DLD1 (cell line): Measurements from ENCODE around the gene TCEAL9.
"Not testable (repeated sequence)": the region's sequence is repeated elsewhere in the genome, so short reads cannot be mapped to it uniquely, and the experiment has no call there.

Experiments
- in situ Hi-C: cut with HindIII; loops from 2 replicates; pipeline ENCODE4 v1.10.0; 2017; ENCODE audit warnings: low sequenced_read_pairs

Gene TCEAL9

DNA sequence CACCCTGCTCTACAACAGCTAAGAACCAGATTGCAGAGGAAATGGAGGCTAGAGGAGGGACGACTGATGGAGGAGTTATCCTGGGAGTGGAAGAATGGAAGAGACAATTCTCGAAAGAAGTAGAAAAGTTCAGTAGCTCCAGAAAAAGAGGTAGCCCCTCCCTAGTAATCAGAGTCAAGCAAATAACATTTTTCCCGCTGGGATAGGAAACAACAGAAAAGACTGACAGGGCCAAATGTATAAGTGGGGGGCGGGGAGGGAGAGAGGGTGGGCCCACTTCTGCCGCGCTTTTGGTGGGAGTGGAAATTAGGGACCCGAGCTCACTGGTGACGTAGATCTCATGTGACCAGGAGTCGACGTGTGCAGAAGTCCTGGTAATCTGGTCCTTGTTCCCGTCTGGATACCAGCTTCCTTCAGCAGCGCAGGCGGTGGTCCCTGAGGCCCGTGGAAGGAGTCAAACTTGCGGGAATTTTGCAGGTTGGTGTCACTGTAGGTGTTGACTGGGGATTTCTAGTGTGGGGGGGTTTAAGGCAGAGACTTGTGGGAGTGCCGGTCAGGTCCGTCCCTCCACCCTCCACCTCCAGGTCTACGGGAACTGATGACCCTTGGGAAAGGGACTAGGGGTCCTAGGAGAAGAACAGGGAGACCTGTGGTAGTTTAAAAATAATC, at the start of gene TCEAL9:
TSS of gene TCEAL9 (plus strand) at position 377 of the 669 bp plus-strand sequence. CDS start 1,179 bp downstream, outside the sequence.
- in situ Hi-C loops = no loop called here

GRCh38 chrX:103309860-103310554, 46.3 kb upstream of the TCEAL9 start:
- in situ Hi-C loops = no loop called here

GRCh38 chrX:103310555-103311398, 45.5 kb upstream of the TCEAL9 start, which contains the start of gene BEX2:
BEX2 (minus strand) TSS chrX:103310990; CDS start chrX:103309976, 1,014 bp downstream.
- in situ Hi-C loops = no loop called here

GRCh38 chrX:103311399-103311780, 44.9 kb upstream of the TCEAL9 start:
- in situ Hi-C loops = no loop called here

DNA sequence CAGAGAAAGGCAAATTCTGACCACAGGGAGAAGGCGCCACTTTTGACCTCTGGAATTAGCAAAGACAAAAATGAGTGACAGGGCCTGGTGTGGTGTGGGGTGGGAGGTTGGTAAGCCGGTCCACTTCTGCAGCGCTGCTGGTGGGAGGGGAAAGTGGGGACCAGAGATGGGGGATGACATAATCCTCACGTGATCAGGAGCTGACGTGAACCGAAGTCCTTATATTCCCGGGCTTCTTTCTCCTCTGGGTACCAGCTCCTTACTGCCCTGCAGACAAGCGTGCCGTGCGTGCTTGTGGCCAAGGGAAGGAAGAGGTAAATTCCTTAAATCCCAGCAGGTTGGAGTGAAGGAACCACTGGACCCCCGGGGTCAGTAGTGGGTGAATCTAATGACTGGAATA, 26.3 kb upstream of the TCEAL9 start, which contains the start of gene TCEAL7:
TSS of gene TCEAL7 (plus strand) at position 249 of the 400 bp plus-strand sequence. CDS start 1,165 bp downstream, outside the sequence.
- in situ Hi-C loops = no loop called here

- in situ Hi-C loops = no loop called here
Measured at GRCh38 chrX:103330681-103331288, 25.5 kb upstream of the TCEAL9 start.

DNA sequence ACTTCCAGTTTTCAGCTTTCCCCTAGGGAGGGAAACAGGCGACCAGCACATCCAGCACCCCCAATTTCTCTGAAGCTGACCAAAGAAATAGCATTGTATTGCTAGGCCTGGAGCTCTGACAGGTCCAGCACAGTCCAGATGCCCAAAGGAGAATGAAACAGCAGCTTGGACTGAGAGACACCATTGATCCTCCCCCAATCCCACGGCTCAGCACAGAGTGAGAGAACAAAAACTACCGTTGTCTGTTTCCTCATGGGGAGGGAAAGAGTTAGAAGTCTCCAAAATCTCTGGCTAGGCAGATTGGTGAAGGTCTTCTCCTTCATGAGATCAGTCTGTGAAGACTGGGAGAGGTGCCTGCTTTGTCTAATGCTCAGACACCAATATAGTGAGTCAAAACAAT, 17.6 kb upstream of the TCEAL9 start:
- in situ Hi-C loops = no loop called here

GRCh38 chrX:103343105-103343504, 13.2 kb upstream of the TCEAL9 start:
- in situ Hi-C loops = no loop called here

DNA sequence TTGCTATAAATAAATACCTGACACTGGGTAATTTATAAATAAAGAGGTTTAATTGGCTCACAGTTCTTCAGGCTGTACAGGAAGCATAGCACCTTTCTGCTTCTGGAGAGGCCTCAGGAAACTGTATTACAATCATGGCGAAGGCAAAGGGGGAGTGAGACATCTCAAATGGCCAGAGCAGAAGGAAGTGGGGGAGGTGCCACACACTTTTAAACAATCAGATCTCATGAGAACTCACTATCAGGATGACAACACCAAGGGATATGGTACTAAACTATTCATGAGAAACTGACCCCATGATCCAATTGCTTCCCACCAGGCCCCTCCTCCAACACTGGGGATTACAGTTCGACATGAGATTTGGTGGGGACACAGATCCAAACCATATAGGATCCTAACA, 11.7 kb upstream of the TCEAL9 start:
- in situ Hi-C loops = no loop called here

GRCh38 chrX:103347682-103348397, 8.5 kb upstream of the TCEAL9 start:
- in situ Hi-C loops = no loop called here

- in situ Hi-C loops = no loop called here
Measured at GRCh38 chrX:103356858-103357257, 552 bp downstream of the TCEAL9 start.

DNA sequence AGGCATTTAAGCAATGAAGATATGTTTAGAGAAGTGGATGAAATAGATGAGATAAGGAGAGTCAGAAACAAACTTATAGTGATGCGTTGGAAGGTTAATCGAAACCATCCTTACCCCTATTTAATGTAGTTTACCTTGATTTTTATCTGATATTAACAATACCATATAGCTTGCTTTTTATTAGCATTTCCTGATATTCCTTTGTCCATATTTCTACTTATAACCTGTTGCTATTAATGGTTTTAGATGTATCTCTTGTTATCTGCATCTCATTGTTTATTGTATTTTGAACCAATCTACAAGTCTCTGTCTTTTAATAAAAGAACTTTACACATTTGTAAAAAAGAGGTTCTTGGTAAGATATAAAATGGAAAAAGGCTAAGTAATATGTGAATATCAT, 1.6 kb downstream of the TCEAL9 start:
- in situ Hi-C loops = no loop called here

GRCh38 chrX:103359605-103360004, 3.3 kb downstream of the TCEAL9 start:
- in situ Hi-C loops = not testable (repeated sequence)

- in situ Hi-C loops = no loop called here
Measured at GRCh38 chrX:103360092-103360491, 3.8 kb downstream of the TCEAL9 start.

DNA sequence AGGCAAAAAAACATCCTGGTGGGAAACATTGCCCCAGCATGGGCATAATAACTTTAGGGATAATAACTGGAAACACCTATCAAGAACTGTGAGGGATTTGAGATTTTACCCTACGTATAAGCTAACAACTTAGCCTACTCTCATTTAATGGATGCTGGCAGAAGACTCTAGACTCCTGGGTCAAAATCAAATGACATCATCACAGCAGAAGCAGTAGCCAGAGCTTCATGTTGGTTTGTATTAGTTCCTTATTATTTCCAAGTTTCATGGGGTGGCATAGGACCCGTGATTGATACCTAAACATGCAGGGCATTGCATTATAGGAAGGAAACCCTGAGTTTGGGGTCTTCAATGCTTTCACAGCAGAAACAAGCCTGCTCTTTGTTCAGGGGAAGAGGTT, 4.6 kb downstream of the TCEAL9 start:
- in situ Hi-C loops = no loop called here

DNA sequence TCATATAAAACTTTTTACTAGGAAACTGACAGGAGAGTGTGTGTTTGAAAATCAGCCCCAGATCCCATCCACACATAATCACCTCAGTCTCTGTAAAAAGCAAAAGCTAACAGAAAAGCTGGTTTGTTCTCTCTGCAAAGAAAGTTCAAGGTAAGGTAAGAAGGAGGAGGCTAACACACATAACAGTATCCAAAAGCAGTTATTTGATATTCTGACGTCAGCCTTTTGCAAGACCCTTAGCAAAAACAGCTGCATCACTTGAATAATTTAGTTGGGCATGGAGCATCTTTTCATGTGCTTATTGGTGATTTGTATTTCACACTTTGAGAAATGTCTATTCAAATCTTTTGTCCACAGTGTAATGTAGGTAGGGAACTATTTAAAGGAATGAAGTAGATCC, 5.5 kb downstream of the TCEAL9 start:
- in situ Hi-C loops = no loop called here

DNA sequence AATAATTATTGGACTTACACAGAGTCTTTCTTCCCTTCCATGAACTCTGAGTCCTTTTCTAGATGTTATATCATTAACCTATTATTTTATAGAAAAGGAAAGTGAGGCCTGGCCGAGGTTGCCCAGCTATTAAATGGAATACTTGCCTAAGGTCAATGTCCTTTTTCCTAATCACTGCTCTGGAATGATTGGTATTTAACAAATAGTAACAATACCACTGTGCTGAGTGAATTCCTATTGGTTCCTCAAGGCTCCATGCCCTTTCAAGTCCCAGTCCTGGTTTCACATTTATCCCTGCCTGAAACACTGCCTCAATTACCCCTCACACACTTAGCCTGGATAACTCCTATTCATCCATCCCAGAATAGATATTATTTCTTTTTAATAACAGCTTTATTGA, 6.2 kb downstream of the TCEAL9 start:
- in situ Hi-C loops = no loop called here

DNA sequence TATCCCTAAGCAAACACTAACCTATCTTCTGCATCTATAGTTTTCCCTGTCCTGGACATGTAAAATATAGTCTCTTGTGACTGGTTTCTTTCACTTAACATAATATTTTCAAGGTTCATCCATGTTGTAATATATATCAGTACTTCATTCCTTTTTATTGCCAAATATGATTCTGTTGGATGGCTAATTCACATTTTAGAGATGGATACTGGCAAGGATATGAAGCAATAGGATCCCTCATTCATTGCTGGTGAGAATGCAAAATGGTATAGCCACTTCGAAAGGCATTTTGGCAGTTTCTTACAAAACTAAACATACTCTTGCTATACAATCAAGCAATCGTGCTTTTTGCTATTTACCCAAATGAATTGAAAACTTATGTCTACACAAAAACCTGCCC, 6.7 kb downstream of the TCEAL9 start:
- in situ Hi-C loops = no loop called here

DNA sequence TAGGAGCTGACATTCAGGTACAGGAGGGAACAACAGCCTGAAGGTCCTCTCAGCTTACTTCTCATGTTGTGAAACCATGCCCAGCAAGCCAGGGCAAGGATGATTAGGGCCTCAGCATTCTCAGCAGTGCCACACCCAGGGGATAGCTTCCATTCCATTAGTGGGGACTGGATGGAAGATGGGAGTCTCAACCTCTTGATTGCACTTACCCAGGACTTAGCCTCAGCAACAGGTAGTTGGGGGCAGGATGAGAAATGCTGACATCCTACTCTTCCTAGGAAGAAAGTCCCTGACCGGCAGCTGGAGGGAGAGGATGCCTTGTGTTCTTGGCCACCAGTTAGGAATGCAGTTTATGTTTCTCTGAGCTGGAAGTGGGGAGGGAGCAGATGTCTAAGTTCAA, 11.2 kb downstream of the TCEAL9 start:
- in situ Hi-C loops = no loop called here

- in situ Hi-C loops = no loop called here
Measured at GRCh38 chrX:103369479-103369878, 13.2 kb downstream of the TCEAL9 start.
